Activated CD8-positive, alpha-beta memory T cell treated with anti-CD3 and anti-CD28 coated beads for 24 hours (primary cell): Measurements from ENCODE around the gene MPZ.
"Not testable (repeated sequence)": the region's sequence is repeated elsewhere in the genome, so short reads cannot be mapped to it uniquely, and the experiment has no call there.

ENCODE experiments used
- DNase-seq: peaks from one replicate; pipeline ENCODE4 v3.0.0-alpha.2; 2020

The MPZ gene

DNA sequence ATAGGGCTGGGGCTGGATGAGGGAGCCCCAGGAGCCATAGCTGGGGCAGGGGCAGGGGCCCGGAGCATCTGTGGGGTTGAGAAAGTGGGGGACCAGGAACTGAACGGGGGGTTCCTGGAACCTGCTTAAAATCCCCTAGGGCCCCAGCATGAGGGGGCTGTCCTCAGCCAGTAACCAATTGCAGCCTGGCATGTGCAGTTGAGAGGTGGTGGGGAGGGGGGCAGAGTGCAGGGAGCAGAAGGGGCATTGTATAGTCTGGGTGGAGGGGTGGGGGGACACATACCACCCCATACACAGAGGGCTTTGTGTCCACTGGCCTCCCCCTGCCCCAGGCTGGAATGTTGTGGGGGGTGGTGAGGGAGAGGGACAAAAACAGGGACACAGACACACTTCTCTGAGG lies at the start of gene MPZ:
Gene MPZ (minus strand): TSS at position 101 of the 400 bp plus-strand sequence. CDS start 63 bp downstream, at position 38.
- DNase-seq = no peak

DNA sequence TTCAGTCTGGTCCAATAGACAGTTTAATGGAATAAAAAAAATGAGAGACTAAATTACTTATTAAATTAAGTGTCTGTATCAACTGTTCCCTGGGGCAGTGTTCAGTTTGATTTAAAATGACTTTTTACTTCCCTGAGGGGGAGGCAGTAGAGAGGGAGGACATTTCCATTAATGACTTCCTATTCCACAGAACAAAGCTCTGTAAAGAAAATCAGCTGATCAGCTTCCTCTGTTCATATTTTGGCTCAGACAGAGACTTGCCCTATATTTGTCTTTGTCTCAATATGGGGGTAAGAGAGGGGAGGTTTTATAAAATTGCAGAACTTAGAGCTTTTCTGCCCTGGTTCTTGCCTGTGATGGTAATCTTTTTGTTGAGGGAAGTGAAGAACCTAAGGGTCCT lies 49.5 kb upstream of the MPZ start:
- DNase-seq = no peak

- no peak for DNase-seq
These were observed 47.3 kb upstream of the MPZ start for GRCh38 chr1:161357073-161357472.

DNA sequence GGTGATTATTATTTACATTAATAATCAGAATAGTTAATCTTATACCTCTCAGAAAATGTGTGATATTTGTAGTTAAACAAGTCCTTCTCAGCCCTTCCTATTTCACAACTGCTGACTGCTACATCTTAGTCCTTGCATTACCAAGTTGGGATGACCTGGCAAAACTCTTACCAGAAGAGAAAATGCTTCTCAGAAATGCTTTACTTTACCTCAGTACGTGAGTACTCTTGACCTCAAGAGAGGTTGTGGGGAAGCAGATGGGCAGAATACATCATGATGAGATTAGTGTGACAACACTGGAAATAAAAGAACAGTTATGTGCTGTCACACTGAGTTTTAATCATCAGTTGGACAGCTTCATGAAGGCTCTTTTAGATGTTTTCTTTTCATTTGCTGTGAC lies 41.7 kb upstream of the MPZ start:
- no peak for DNase-seq

GRCh38 chr1:161350671-161351070 lies 40.9 kb upstream of the MPZ start:
- DNase-seq = no peak

DNA sequence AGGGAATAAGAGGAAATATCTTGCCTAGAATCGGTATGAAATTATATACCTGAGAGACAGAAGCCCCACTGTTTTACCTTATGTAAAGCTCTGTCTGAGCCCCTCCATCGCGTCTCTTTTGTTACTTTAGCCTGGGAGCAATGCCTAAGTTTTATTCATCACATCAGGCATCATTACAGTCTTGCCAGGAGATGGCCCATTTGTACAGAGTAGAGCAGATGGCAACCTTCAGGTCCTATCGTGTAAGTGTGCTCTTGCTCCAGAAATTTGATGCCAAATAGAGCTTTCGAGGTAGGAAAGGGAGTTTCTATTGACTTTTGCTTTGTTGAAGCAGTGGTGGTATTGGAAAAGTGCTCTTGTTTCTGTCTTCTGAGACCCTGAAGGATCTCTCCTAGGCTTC lies 33.1 kb upstream of the MPZ start:
- no peak for DNase-seq

GRCh38 chr1:161342177-161342576 lies 32.4 kb upstream of the MPZ start:
- DNase-seq = no peak

- no peak for DNase-seq
These were observed 26.0 kb upstream of the MPZ start for GRCh38 chr1:161335796-161336195.

GRCh38 chr1:161333166-161333565 lies 23.4 kb upstream of the MPZ start:
- no peak for DNase-seq

GRCh38 chr1:161330346-161330745 lies 20.6 kb upstream of the MPZ start:
- DNase-seq = no peak

DNA sequence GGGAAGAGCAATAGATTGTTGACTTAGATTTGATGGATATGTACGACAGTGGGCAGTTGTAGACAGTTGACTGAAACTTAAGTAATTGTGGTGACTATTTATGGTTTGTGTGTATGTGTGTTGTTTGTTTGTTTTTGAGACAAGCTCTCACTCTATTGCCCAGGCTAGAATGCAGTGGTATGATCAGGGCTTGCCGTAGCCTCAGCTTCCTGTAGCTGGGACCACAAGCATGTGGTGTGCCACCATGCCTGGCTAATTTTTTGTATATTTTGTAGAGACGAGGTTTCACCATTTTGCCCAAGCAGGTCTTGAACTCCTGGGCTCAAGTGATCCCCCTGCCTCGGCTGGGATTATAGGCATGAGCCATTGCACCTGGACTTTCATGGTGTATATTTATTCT lies 14.3 kb upstream of the MPZ start:
- no peak for DNase-seq

DNA sequence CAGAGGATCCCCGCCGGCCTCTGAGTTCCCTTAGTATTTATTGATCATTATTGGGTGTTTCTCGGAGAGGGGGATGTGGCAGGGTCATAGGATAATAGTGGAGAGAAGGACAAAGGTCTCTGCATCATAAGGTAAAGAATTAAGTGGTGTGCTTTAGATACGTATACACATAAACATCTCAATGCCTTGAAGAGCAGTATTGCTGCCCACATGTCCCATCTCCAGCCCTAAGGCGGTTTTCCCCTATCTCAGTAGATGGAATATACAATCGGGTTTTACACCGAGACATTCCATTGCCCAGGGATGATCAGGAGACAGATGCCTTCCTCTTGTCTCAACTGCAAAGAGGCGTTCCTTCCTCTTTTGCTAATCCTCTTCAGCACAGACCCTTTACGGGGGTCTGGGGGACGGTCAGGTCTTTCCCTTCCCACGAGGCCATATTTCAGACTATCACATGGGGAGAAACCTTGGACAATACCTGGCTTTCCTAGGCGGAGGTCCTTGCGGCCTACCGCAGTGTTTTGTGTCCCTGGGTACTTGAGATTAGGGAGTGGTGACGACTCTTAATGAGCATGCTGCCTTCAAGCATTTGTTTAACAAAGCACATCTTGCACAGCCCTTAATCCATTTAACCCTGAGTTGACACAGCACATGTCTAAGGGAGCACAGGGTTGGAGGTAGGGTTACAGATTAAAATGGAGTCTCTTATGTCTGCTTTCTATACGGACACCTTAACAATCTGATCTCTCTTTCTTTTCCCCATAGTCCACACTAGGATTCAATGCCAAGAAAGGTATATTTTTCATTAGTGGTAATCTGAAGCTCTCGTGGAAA lies 6.3 kb upstream of the MPZ start:
- DNase-seq = not testable (repeated sequence)

DNA sequence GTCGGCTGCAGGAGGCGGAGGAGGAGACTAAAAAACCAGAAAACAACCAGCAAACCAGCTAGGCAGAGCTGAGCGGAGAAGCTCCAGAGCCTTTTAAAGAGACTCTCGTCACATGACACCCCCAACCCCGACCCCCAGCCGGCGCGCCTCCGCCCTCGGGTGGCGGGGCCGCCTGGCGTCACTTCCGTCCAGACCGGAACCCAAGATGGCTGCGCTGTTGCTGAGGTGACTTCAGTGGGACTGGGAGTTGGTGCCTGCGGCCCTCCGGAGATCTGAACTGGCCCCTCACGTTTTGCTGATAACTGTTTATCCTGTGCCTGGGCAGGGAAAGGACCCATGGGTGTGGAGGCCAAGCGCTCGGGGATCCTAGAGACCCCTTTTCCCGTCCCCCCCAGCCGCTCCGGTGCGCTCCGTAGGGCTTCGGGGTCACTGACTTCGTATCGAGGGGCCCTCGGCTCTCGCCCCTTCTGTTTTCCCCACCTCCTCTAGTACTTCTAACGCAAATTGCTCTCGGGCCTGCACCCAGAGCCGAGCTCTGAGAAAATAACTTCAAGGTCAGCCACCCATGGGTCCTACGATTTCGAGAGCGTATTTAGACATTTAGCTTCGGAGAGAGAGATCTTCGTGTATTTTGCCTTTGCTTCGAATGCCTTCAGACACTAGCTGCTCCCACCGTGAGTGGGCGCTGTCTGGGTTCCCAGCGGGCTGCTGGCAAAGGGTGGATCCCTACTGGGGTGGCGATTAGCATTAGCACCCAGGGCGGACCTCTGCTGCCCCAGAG lies 4.6 kb upstream of the MPZ start, which contains the start of gene SDHC:
Gene SDHC (plus strand): TSS at position 181 of the 781 bp plus-strand sequence. CDS start 25 bp downstream, at position 206.
- peak; percentile 92 for DNase-seq

GRCh38 chr1:161313554-161314200 lies 3.9 kb upstream of the MPZ start:
- DNase-seq = no peak

DNA sequence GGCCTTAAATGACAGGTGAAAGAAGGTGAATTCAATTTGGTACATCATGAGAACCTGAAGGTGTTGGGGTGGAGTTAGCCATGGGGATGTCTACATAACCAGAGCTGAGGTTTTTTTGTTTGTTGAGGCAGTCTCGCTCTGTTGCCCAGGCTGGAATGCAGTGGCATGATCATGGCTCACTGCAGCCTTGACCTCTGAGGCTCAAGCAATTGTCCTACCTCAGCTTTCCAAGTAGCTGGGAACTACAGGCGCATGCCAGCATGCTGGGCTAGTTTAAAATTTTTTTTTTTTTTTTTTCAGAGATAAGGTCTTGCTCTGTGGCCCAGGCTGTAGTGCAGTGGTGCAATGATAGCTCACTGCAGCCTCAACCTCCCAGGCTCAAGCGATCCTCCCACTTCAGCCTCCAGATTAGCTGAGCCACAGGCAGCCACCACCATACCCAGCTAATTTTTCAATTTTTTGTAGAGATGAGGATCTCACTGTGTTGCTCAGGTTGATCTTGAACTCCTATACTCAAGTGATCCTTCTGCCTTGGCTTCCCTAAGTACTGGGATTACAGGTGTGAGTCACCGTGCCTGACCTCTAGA lies 1.9 kb upstream of the MPZ start:
- DNase-seq = no peak

DNA sequence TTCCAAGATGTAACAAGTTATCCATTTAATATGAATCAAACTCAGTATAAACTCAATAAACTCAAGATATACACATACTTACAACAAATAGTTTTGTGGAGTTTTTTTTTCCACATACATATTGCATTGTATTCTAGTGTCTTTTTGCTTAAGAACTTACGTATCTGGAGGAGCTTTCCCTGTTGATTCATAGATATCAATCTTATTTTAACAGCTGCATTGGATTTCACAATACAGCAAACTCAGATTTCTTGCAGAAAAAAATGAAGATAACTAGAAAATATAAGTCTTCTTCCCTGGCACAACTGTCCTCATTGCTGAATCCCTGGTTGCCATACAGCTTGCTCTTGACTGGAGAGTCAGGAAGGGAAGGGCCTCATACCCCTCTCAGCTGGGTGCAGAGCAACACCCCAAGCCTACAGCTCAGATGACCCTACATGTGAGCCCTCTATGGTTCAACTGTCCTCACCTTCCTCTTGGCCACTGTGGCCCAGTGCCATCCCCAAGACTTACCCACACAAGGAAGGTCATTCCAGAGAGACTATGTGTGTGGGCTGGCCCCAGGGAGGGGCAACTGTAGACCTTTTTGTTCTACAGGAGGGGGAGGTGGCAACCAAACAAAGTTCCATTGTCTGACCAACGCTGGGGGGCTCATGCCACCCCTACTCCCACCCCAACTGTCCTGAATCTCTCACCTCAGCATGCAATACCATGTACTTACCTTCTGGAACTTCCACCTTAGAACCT lies 1.7 kb downstream of the MPZ start:
- DNase-seq = no peak

DNA sequence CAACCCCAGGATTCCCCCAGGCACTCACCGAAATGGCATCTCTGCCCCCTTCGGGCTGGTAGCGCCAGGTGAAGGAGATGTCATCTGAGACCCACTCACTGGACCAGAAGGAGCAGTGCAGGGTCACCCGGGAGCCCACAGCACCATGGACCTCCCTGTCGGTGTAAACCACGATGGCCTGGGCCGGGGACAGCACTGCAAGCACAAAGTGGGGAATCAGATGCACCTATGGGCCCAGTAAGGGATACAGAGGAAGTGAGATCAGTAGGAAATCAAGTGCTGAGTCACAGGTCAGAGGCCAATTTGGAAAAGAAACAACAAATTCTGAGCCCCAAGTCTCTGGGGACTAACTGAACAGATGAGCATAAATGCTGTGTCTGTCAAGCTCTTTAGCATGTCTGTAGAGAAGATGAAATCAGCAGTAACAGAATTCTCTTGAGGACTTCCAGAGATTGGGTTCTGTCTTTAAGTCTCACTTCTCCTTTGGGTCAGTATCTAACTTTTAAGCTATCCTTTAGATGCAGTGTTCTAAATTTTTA lies 2.5 kb downstream of the MPZ start:
- peak; percentile 60 for DNase-seq

GRCh38 chr1:161305867-161306519 lies 3.8 kb downstream of the MPZ start:
- DNase-seq = peak; percentile 93

GRCh38 chr1:161304927-161305866 lies 4.6 kb downstream of the MPZ start:
- DNase-seq = peak; percentile 59

DNA sequence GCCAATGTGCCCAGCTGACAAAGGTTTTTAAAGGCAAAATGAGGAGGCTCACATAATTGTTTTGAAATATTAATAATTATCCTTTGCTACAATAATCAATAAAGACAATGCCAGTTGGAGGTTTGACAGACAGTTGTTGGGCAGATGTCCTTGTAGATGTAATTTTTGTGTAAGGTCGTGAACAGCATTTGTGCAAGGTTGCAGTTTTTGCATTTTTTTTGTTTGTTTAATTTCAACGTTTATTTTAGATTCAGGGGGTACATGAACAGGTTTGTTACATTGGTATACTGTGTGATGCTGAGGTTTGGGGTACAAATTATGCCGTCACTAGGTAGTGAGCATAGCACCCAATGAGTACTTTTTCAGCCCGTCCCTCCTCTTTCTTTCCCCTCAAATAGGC lies 9.3 kb downstream of the MPZ start:
- DNase-seq = no peak
